Left ventricle myocardium inferior (tissue), 1 donor: Measurements from ENCODE around the gene HMX3. TPM values are rescaled to one million over a fixed set of nuclear protein-coding genes. Genes with fewer than 3 reads are reported as not detected.

ENCODE experiments used
- DNase-seq: peaks from one replicate; pipeline ENCODE4 v3.0.0-alpha.2; 2020
- H3K27ac ChIP-seq: fragments of 200-600 bp; replicated peaks from 2 replicates; pipeline ENCODE4 v1.8.0; 2021
- H3K27me3 ChIP-seq: fragments of 200-600 bp; 2 replicates; pipeline ENCODE4 v1.8.0; 2021; ENCODE audit warnings: low read depth
- H3K36me3 ChIP-seq: fragments of 200-600 bp; 2 replicates; pipeline ENCODE4 v1.8.0; 2021
- H3K4me1 ChIP-seq: fragments of 200-600 bp; 2 replicates; pipeline ENCODE4 v1.8.0; 2021
- H3K4me3 ChIP-seq: fragments of 200-600 bp; 2 replicates; pipeline ENCODE4 v1.8.0; 2021; ENCODE audit warnings: mild to moderate bottlenecking, moderate library complexity
- H3K9me3 ChIP-seq: fragments of 200-600 bp; replicated peaks from 2 replicates; pipeline ENCODE4 v1.8.0; 2021
- CTCF ChIP-seq: fragments of 200-600 bp; IDR thresholded peaks from 2 replicates; pipeline ENCODE4 v1.8.0; 2021; ENCODE audit warnings: antibody characterized with exemption, mild to moderate bottlenecking, borderline replicate concordance
- intact Hi-C: fragments of 100-400 bp; cut with micrococcal nuclease; formaldehyde crosslinking; loops from one replicate; pipeline ENCODE4 v1.11.0; 2022
- total RNA-seq: library from RNA; stranded (reverse); fragmentation: NEBNext Ultra II Directional; extraction: Animal tissue kit (Norgen Biotek cat#: 25700); gene quantifications from one replicate; pipeline ENCODE4 v1.2.1, GENCODE V29; 2021
- donor health status: DM: no; HTN: yes; CAD: no; lungs with severe emphysema.

Gene HMX3
- total RNA-seq, 1 donor from 2014 or later = not detected

GRCh38 chr10:123146894-123147634 is 11.3 kb downstream of the HMX3 start:
- Histone ChIP-seq H3K27ac (no peak overlapping the region), H3K27me3 (peaks cover 100% of the 10 kb centered on the region), H3K4me3 (no peak overlapping the region), H3K9me3 (no peaks in the 10 kb centered on the region), H3K4me1 (peaks cover 62% of the 10 kb centered on the region), H3K36me3 (no peaks in the 10 kb centered on the region)
- no peak for DNase-seq
- no peak for TF ChIP-seq CTCF
- intact Hi-C loops = no loop called here

DNA sequence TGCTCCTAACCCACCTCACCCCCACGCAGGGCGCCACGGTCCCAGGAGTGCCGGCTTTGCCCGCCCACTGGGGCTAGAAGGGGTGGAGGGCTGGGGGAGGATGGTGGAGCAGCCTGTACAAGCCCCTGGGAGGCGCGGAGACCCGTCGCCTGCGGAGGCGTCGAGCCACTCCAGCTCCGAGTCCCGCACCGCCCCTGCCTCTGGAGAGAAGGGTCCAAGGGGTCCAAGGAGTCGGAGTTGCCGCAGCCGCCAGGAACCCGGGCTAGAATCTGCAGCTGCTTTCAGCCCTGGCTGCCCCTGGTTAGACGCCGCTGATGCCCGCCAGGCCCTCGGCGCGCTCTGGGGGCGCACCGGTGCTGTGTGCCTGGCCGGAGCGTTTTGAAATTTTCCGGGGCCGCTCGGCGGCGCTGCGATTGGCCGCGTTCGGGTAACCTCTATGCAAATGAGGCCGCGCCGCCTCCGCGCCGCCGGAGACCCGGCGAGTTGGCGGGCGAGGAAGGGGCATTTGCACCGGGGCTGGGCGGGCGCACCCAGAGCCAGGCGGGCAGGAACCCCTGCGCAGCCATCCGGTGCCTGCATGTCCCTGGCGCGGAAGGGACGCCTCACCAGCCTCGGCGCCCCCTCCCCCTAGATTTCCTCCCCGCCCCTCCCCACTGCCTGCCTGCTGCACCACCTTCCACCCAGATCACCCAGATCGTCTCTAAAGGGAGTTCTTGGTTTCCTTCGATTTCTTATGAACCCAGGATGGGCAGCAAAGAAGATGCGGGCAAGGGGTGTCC is 12.1 kb downstream of the HMX3 start, which contains the start of gene HMX2:
HMX2 (plus strand) TSS at position 502 of the 779 bp plus-strand sequence; CDS start at position 745, 243 bp downstream.
- Histone ChIP-seq H3K4me3 (peak within 1 kb of the TSS; percentile 23), H3K36me3 (no peaks in the 10 kb centered on the region)
- intact Hi-C loops = no loop called here

GRCh38 chr10:123148414-123149161 is 12.8 kb downstream of the HMX3 start:
- H3K4me3 ChIP-seq = peak overlapping the region; percentile 23

More for the DNA sequence above, 12.1 kb downstream of the HMX3 start, which contains the start of gene HMX2:
- Histone ChIP-seq H3K27me3 (peaks cover 100% of the 10 kb centered on the region), H3K9me3 (no peaks in the 10 kb centered on the region), H3K27ac (no peak within 1 kb of the TSS), H3K4me1 (peaks cover 56% of the 10 kb centered on the region)
- DNase-seq = no peak
- TF ChIP-seq CTCF = no peak

GRCh38 chr10:123149162-123149567 is 13.4 kb downstream of the HMX3 start:
- TF ChIP-seq CTCF = no peak
- H3K27ac ChIP-seq = no peak overlapping the region
- intact Hi-C loops = no loop called here
- H3K4me1 ChIP-seq = peaks cover 59% of the 10 kb centered on the region
- no peaks in the 10 kb centered on the region for H3K36me3 ChIP-seq
- H3K27me3 ChIP-seq = peaks cover 95% of the 10 kb centered on the region
- H3K4me3 ChIP-seq = peak overlapping the region; percentile 60
- no peaks in the 10 kb centered on the region for H3K9me3 ChIP-seq
- no peak for DNase-seq

More at GRCh38 chr10:123148414-123149161, 12.8 kb downstream of the HMX3 start:
- intact Hi-C loops = no loop called here
- Histone ChIP-seq H3K27me3 (peaks cover 100% of the 10 kb centered on the region), H3K36me3 (no peaks in the 10 kb centered on the region), H3K27ac (no peak overlapping the region), H3K9me3 (no peaks in the 10 kb centered on the region), H3K4me1 (peaks cover 56% of the 10 kb centered on the region)
- no peak for DNase-seq
- no peak for TF ChIP-seq CTCF
